ENCODE data around the gene CSAD.

The CSAD gene

GRCh38 chr12:53147181-53147580 lies 33.5 kb downstream of the CSAD start:
- no peaks in the 10 kb centered on the region for H3K9me3 ChIP-seq (replicated peaks; ENCODE audit: insufficient read depth, low read length)
- no peaks in the 10 kb centered on the region for H3K79me2 ChIP-seq (ENCODE audit: low read length)
- DNase-seq: no peak
- no peaks in the 10 kb centered on the region for H3K36me3 ChIP-seq (replicated peaks; ENCODE audit: insufficient read depth, low read length)
- H3K27me3 ChIP-seq (replicated peaks; ENCODE audit: insufficient read depth, low read length): no peaks in the 10 kb centered on the region
- H3K4me2 ChIP-seq (ENCODE audit: low read depth, low read length): no peak overlapping the region
- no peaks in the 10 kb centered on the region for H4K20me1 ChIP-seq (ENCODE audit: insufficient read depth, low read length)
- H3K9ac ChIP-seq (ENCODE audit: low read length): no peak overlapping the region
- TF ChIP-seq EZH2 (optimal IDR thresholded peaks at IDR 0.05; ENCODE audit: low read depth, low read length): no peak
- TF ChIP-seq CTCF (IDR thresholded peaks at IDR 0.05; ENCODE audit: low read length): no peak
- TF ChIP-seq EZH2phosphoT487 (IDR thresholded peaks at IDR 0.05; ENCODE audit: low read length): no peak
- H2AFZ ChIP-seq (ENCODE audit: low read length): no peak overlapping the region
- H3K4me1 ChIP-seq (ENCODE audit: low read length): no peaks in the 10 kb centered on the region
- H3K27ac ChIP-seq (ENCODE audit: low read length): no peak overlapping the region
- H3K9me2 ChIP-seq (replicated peaks; ENCODE audit: insufficient read depth, low read length): no peaks in the 10 kb centered on the region
- peaks cover 5% of the 10 kb centered on the region; the same call in 1 of the 2 replicates for H3F3A ChIP-seq (ENCODE audit: insufficient read depth, low read length)
- H3K4me3 ChIP-seq (ENCODE audit: low read length): no peak overlapping the region

DNA sequence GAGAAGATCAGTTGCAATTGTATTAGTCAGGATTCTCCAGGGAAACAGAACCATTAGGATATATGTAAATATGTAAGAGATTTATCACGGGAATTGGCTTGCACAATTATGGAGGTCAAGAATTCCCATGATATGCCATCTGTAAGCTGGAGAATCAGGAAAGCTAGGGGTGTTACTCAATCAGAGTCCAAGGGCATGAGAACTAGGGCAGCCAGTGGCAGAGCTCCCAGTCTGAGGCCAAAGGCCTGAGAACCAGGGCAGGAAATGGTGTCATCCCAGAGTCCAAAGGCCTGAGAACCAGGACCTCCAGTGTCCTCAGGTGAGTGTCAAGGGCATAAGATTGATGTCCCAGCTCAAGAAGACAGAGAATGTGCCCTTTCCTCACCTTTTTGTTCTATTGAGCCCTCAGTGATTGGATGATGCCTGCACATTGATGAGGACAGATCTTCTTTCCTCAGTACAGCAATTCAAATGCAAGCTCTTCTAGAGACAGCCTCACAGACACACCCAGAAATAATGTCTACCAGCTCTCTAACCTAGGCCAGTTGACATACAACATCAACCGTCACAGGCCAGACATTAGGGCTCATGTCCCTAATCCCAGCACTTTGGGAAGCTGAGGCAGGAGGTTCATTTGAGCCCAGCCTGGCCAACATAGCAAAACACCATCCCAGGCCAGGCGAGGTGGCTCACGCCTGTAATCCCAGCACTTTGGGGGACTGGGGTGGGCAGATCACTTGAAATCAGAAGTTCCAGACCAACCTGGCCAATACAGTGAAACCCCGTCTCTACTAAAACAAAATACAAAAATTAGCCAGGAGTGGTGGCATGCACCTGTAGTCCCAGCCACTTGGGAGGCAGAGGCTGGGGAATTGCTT lies 35.1 kb downstream of the CSAD start:
- Histone ChIP-seq H3K4me3 (ENCODE audit: low read length) (no peak overlapping the region), H3K9me3 (replicated peaks; ENCODE audit: insufficient read depth, low read length) (no peaks in the 10 kb centered on the region), H2AFZ (ENCODE audit: low read length) (no peak overlapping the region), H3K9me2 (replicated peaks; ENCODE audit: insufficient read depth, low read length) (no peaks in the 10 kb centered on the region), H3K4me1 (ENCODE audit: low read length) (no peaks in the 10 kb centered on the region), H3K27ac (ENCODE audit: low read length) (no peak overlapping the region), H3F3A (ENCODE audit: insufficient read depth, low read length) (peaks cover 5% of the 10 kb centered on the region; the same call in 1 of the 2 replicates), H4K20me1 (ENCODE audit: insufficient read depth, low read length) (no peaks in the 10 kb centered on the region), H3K36me3 (replicated peaks; ENCODE audit: insufficient read depth, low read length) (no peaks in the 10 kb centered on the region), H3K4me2 (ENCODE audit: low read depth, low read length) (no peak overlapping the region), H3K9ac (ENCODE audit: low read length) (no peak overlapping the region), H3K27me3 (replicated peaks; ENCODE audit: insufficient read depth, low read length) (no peaks in the 10 kb centered on the region), H3K79me2 (ENCODE audit: low read length) (no peaks in the 10 kb centered on the region)
- DNase-seq: no peak
- no peak for TF ChIP-seq EZH2 (optimal IDR thresholded peaks at IDR 0.05; ENCODE audit: low read depth, low read length)
- no peak for TF ChIP-seq CTCF (IDR thresholded peaks at IDR 0.05; ENCODE audit: low read length)
- no peak for TF ChIP-seq EZH2phosphoT487 (IDR thresholded peaks at IDR 0.05; ENCODE audit: low read length)

DNA sequence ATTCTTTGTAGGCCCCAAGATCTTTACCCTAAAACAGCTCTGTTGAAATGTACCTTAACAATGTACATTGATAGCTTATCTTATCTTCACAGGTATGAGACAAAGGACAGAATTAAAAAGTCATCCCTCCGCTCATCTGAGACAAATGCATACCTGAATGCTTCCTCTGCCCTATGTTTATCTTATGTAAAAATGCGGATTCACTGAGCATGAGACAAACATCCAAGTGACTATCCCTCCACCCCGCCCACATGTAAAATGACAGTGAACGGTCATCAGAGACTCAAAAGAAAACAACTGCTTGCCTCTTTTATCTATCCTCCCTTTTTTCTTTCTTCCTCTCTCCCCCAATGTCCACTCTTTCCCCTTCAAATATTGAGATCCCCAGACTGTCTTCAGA lies 37.4 kb downstream of the CSAD start:
- Histone ChIP-seq H3K9me3 (replicated peaks; ENCODE audit: insufficient read depth, low read length) (no peaks in the 10 kb centered on the region), H3K27ac (ENCODE audit: low read length) (no peak overlapping the region), H3K27me3 (replicated peaks; ENCODE audit: insufficient read depth, low read length) (no peaks in the 10 kb centered on the region), H3K4me3 (ENCODE audit: low read length) (no peak overlapping the region), H3K4me2 (ENCODE audit: low read depth, low read length) (no peak overlapping the region), H3K9me2 (replicated peaks; ENCODE audit: insufficient read depth, low read length) (no peaks in the 10 kb centered on the region), H4K20me1 (ENCODE audit: insufficient read depth, low read length) (no peaks in the 10 kb centered on the region), H3K9ac (ENCODE audit: low read length) (no peak overlapping the region), H3K79me2 (ENCODE audit: low read length) (no peaks in the 10 kb centered on the region), H3K4me1 (ENCODE audit: low read length) (no peaks in the 10 kb centered on the region), H2AFZ (ENCODE audit: low read length) (no peak overlapping the region), H3K36me3 (replicated peaks; ENCODE audit: insufficient read depth, low read length) (no peaks in the 10 kb centered on the region), H3F3A (ENCODE audit: insufficient read depth, low read length) (peaks cover 5% of the 10 kb centered on the region; the same call in 1 of the 2 replicates)
- no peak for DNase-seq
- TF ChIP-seq EZH2phosphoT487 (IDR thresholded peaks at IDR 0.05; ENCODE audit: low read length) (no peak), EZH2 (optimal IDR thresholded peaks at IDR 0.05; ENCODE audit: low read depth, low read length) (no peak), CTCF (IDR thresholded peaks at IDR 0.05; ENCODE audit: low read length) (no peak)

Data from MM.1S (cell line).